ENCODE data around the gene KRTAP9-9.

KRTAP9-9 gene

DNA sequence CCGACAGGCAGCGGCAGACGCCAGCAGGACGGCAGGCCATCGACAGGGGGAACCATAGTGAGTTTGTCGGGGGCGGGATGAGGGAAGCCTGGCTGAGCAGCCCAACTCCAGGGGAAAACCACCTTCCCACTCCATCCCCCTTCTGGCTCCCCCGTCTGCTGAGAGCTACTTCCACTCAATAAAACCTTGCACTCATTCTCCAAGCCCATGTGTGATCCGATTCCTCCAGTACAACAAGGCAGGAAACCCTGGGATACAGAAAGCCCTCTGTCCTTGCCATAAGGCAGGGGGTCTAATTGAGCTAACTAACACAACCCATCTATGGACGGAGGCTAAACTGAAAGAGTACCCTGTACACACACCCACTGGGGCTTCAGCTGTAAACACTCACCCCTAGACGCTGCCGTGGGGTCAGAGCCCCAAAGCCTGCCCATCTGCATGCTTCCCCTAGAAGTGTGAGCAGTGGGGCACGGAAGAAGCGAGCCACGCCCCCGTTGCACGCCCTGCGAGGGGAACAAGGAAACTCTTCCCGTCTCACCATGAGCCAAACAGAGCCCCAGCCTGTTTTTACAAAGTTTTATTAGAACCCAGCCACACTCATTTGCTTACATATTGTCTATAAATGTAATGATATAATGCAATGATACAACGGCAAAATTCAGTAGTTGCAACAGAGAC, 43.4 kb downstream of the KRTAP9-9 start:
- TF ChIP-seq, protein P1, sequence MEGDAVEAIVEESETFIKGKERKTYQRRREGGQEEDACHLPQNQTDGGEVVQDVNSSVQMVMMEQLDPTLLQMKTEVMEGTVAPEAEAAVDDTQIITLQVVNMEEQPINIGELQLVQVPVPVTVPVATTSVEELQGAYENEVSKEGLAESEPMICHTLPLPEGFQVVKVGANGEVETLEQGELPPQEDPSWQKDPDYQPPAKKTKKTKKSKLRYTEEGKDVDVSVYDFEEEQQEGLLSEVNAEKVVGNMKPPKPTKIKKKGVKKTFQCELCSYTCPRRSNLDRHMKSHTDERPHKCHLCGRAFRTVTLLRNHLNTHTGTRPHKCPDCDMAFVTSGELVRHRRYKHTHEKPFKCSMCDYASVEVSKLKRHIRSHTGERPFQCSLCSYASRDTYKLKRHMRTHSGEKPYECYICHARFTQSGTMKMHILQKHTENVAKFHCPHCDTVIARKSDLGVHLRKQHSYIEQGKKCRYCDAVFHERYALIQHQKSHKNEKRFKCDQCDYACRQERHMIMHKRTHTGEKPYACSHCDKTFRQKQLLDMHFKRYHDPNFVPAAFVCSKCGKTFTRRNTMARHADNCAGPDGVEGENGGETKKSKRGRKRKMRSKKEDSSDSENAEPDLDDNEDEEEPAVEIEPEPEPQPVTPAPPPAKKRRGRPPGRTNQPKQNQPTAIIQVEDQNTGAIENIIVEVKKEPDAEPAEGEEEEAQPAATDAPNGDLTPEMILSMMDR (IDR thresholded peaks at IDR 0.05; ENCODE audit: borderline replicate concordance, extremely low read depth, low read length, poor library complexity, severe bottlenecking), result no peak
- no peak for TF ChIP-seq EZH2 (IDR thresholded peaks at IDR 0.05; ENCODE audit: borderline replicate concordance, low read depth, low read length, severe bottlenecking)
- Histone ChIP-seq H3K9me3 (ENCODE audit: insufficient read depth, low read length, severe bottlenecking) (no peaks in the 10 kb centered on the region), H3K79me2 (ENCODE audit: insufficient read depth, low read length) (no peaks in the 10 kb centered on the region), H3K27ac (ENCODE audit: low read length) (no peak overlapping the region), H2AFZ (ENCODE audit: low read depth, low read length) (no peak overlapping the region), H4K20me1 (ENCODE audit: insufficient read depth, low read length) (no peaks in the 10 kb centered on the region), H3K4me1 (ENCODE audit: insufficient read depth, low read length) (no peaks in the 10 kb centered on the region), H3K36me3 (ENCODE audit: insufficient read depth, low read length) (no peaks in the 10 kb centered on the region), H3K4me2 (ENCODE audit: insufficient read depth, low read length) (no peak overlapping the region), H3K27me3 (ENCODE audit: insufficient read depth, low read length, poor library complexity) (peaks cover 6% of the 10 kb centered on the region), H3K9ac (ENCODE audit: low read depth, low read length) (no peak overlapping the region), H3K4me3 (ENCODE audit: low read depth in 1 of 2, low read length in 2 of 2) (no peak overlapping the region)
- DNase-seq (no peak), ATAC-seq (ENCODE audit: insufficient read depth, low read depth) (no peak)

DNA sequence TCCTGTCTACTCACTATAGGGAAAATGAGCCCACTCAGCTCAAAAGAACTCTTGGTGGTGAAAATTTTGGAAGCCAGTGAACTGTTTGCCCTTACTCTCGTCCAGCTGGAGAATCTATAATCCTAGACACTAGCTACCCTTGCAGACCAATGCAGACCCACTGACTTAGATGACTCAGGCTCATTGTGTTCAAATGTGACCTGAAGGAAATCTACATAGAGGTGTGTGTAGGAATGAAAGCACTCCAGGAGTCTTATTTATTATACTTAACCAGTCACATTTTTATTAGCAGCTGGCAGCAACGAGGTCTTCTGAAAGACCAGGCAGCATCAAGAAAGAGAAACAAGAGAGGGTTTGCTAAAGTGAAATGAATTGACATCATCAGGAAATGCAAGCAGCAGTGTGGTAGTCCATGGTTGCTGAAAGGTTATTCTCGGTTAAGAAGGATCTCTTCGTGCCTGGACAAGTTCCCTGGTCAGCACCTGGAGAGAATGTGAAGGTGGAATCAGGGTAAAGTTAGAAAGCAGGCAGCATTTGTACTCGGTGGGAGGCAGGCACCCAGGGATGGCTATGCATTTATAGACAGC, 46.1 kb downstream of the KRTAP9-9 start:
- Histone ChIP-seq H3K27ac (ENCODE audit: low read length) (no peak overlapping the region), H2AFZ (ENCODE audit: low read depth, low read length) (no peak overlapping the region), H3K4me3 (ENCODE audit: low read depth in 1 of 2, low read length in 2 of 2) (no peak overlapping the region), H4K20me1 (ENCODE audit: insufficient read depth, low read length) (no peaks in the 10 kb centered on the region), H3K9ac (ENCODE audit: low read depth, low read length) (no peak overlapping the region), H3K9me3 (ENCODE audit: insufficient read depth, low read length, severe bottlenecking) (no peaks in the 10 kb centered on the region), H3K4me2 (ENCODE audit: insufficient read depth, low read length) (no peak overlapping the region), H3K79me2 (ENCODE audit: insufficient read depth, low read length) (no peaks in the 10 kb centered on the region), H3K27me3 (ENCODE audit: insufficient read depth, low read length, poor library complexity) (peaks cover 6% of the 10 kb centered on the region), H3K36me3 (ENCODE audit: insufficient read depth, low read length) (no peaks in the 10 kb centered on the region), H3K4me1 (ENCODE audit: insufficient read depth, low read length) (no peaks in the 10 kb centered on the region)
- DNase-seq (no peak), ATAC-seq (ENCODE audit: insufficient read depth, low read depth) (no peak)
- TF ChIP-seq, protein P1 (IDR thresholded peaks at IDR 0.05; ENCODE audit: borderline replicate concordance, extremely low read depth, low read length, poor library complexity, severe bottlenecking), result no peak
- TF ChIP-seq EZH2 (IDR thresholded peaks at IDR 0.05; ENCODE audit: borderline replicate concordance, low read depth, low read length, severe bottlenecking), result no peak

DNA sequence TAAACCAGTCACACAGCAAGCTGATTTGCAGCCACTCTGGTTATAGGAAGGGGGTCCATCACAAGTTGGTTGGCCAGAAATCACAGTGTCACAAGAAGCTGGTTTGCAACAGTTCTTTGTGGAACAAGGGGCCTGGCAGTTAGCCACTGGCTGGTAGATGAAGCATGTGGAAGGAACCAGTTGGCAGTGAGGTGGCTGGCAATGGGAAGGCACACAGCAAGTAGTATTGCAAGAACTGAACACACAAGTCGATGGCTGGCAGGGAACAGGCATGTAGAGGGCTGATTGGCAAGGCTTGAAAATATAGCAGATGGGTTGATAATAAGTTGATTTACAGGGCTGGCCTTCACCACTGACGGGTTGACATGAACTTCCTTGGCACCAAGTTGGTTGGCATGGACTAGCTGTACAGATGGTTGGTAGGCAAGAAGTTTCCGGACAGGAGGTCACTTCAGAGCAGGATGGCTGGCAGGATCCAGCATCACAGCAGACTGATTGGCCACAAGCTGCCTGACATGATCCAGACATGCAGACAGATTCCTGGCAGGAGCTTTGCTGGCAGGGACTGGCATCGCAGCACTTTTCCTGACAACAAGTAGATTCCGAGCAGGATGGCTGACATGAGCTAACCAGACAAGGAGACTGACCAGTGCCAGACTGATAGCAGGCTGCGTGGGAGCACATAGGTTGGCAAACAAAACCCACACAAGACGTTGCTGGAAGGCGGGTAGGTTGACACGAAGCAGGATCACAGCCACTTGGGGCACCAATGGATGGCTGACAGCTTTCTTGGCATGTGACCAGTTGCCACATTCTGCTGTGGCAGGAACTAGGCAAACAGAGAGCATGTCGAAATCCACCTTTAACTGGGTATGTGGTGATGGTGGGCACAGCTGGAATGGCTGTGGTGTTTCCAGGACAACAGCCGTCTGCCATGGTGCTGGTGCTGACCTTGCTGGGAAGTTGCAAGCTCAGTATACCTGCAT, 47.0 kb downstream of the KRTAP9-9 start, which contains the start of gene KRTAP29-1:
KRTAP29-1 (minus strand) TSS at position 936 of the 986 bp plus-strand sequence; CDS start at position 936, 0 bp downstream.
- Histone ChIP-seq H3K4me3 (ENCODE audit: low read depth in 1 of 2, low read length in 2 of 2) (no peak within 1 kb of the TSS), H3K27ac (ENCODE audit: low read length) (no peak within 1 kb of the TSS), H2AFZ (ENCODE audit: low read depth, low read length) (no peak within 1 kb of the TSS), H3K4me1 (ENCODE audit: insufficient read depth, low read length) (no peaks in the 10 kb centered on the region), H4K20me1 (ENCODE audit: insufficient read depth, low read length) (no peaks in the 10 kb centered on the region), H3K79me2 (ENCODE audit: insufficient read depth, low read length) (no peaks in the 10 kb centered on the region), H3K9me3 (ENCODE audit: insufficient read depth, low read length, severe bottlenecking) (peaks cover 4% of the 10 kb centered on the region), H3K27me3 (ENCODE audit: insufficient read depth, low read length, poor library complexity) (peaks cover 5% of the 10 kb centered on the region), H3K36me3 (ENCODE audit: insufficient read depth, low read length) (no peaks in the 10 kb centered on the region), H3K4me2 (ENCODE audit: insufficient read depth, low read length) (no peak within 1 kb of the TSS), H3K9ac (ENCODE audit: low read depth, low read length) (no peak within 1 kb of the TSS)
- ATAC-seq (ENCODE audit: insufficient read depth, low read depth), result no peak
- TF ChIP-seq, protein P1 (IDR thresholded peaks at IDR 0.05; ENCODE audit: borderline replicate concordance, extremely low read depth, low read length, poor library complexity, severe bottlenecking), result no peak
- TF ChIP-seq EZH2 (IDR thresholded peaks at IDR 0.05; ENCODE audit: borderline replicate concordance, low read depth, low read length, severe bottlenecking), result no peak
- DNase-seq, result no peak

Measured in DND-41 (cell line).